Measurements from ENCODE around the gene CD19. TPM values are rescaled to one million over a fixed set of nuclear protein-coding genes. Genes with fewer than 3 reads are reported as not detected.
"Not testable (repeated sequence)": the region's sequence is repeated elsewhere in the genome, so short reads cannot be mapped to it uniquely, and the experiment has no call there.

Gene CD19
- total and polyA plus RNA-seq, 2 of the 8 experiments (the other 6 are each of a cell fraction or from before 2014, with no cell fraction given) = 0.57 to 0.65 TPM

DNA sequence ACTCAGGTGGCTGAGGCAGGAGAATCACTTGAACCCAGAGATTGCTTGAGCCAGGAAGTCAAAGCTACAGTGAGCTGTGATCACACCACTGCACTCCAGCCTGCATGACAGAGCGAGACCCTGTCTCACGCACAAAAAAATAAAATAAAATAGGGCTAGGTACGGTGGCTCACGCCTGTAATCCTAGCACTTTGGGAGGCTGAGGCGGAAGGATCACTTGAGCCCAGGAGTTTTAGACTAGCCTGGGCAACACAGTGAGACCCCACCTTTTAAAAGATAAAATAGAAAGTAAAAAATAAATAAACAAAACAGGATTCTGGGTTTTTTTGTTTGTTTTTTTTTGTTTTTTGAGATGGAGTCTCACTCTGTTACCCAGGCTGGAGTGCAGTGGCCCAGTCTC lies 41.4 kb upstream of the CD19 start:
- H4K20me1 ChIP-seq (replicated peaks in 1 of 2; ENCODE audit: control insufficient read depth in 1 of 2, insufficient read depth in 2 of 2, low read length in 2 of 2); H3K14ac ChIP-seq (ENCODE audit: insufficient read length); H3K4me3 ChIP-seq (ENCODE audit: extremely low read depth in 1 of 4, insufficient read depth in 2 of 4, low read depth in 3 of 4, low read length in 4 of 4); H3K4me2 ChIP-seq (ENCODE audit: insufficient read depth in 1 of 2, low read depth in 2 of 2, low read length in 2 of 2); H3K9me3 ChIP-seq (ENCODE audit: insufficient read depth in 2 of 2, low read depth in 1 of 2, low read length in 1 of 2); H3K27ac ChIP-seq (ENCODE audit: low read depth, low read length); H3K79me1 ChIP-seq (ENCODE audit: low read depth, low read length); H2BK12ac ChIP-seq (ENCODE audit: low read depth, low read length); H3K23me2 ChIP-seq (ENCODE audit: low read depth, low read length); H2BK120ac ChIP-seq (replicated peaks; ENCODE audit: low read depth, low read length); H3K56ac ChIP-seq (replicated peaks; ENCODE audit: insufficient read length, low read depth, low read length); H3K23ac ChIP-seq (ENCODE audit: insufficient read length); H2BK5ac ChIP-seq (ENCODE audit: low read depth, low read length); H3K36me3 ChIP-seq (ENCODE audit: control insufficient read depth in 2 of 4, insufficient read depth in 4 of 4, low read length in 3 of 4); H3K4me1 ChIP-seq (replicated peaks in 1 of 4; ENCODE audit: control insufficient read depth in 3 of 4, insufficient read depth in 4 of 4, low read length in 3 of 4); FAIRE-seq; H2BK15ac ChIP-seq (ENCODE audit: low read length); H4K5ac ChIP-seq (ENCODE audit: insufficient read length, low read depth, low read length); H4K8ac ChIP-seq (ENCODE audit: extremely low read depth, insufficient read depth, low read length); DNase-seq (ENCODE audit: low read depth in 1 of 2, low spot score in 2 of 2); H2BK20ac ChIP-seq (ENCODE audit: low read length); H2AK5ac ChIP-seq (ENCODE audit: low read depth, low read length); H3K9ac ChIP-seq (replicated peaks in 1 of 4; ENCODE audit: extremely low read depth in 1 of 4, low read depth in 3 of 4, low read length in 3 of 4); H3K27me3 ChIP-seq (replicated peaks in 1 of 4; ENCODE audit: control insufficient read depth in 3 of 4, extremely low read depth in 1 of 4, insufficient read depth in 3 of 4, low read length in 3 of 4); H2AFZ ChIP-seq (ENCODE audit: low read length); H3K79me2 ChIP-seq (ENCODE audit: control insufficient read depth in 1 of 2, insufficient read depth in 2 of 2, low read length in 2 of 2); H3K4ac ChIP-seq (replicated peaks; ENCODE audit: insufficient read length, low read depth, low read length); H4K91ac ChIP-seq (replicated peaks; ENCODE audit: insufficient read length, low read length); H3K18ac ChIP-seq (ENCODE audit: extremely low read depth, low read length): not testable (repeated sequence)
- WGBS, 2 experiments (ENCODE audit: extremely low coverage in 1 of 2, insufficient coverage in 1 of 2, insufficient read length in 1 of 2, insufficient replicate concordance in 2 of 2, low coverage in 1 of 2, low lambda C conversion rate in 2 of 2, missing lambda C conversion rate in 1 of 2) = 97% methylated on average over 5 of the region's 5 CpGs; no CpG with 5 or more reads in 1 of the 2 experiments
- POLR2A ChIA-PET (ENCODE audit: partially characterized antibody) = interaction anchor here (0.9 to 2.0 kb wide), 4 partner anchors 9 to 31 kb away, joined by 3 to 7 read pairs (median 4); partner anchors contain the start of gene SH2B1
- CTCF ChIA-PET (ENCODE audit: partially characterized antibody) = interaction anchor here (1.2 kb wide), 1 partner anchor 53 kb away, joined by 5 read pairs; no protein-coding TSS in a partner anchor

All from H1 (cell line).